ENCODE measurements around the gene RERGL.
"Not testable (repeated sequence)": the region's sequence is repeated elsewhere in the genome, so short reads cannot be mapped to it uniquely, and the experiment has no call there.

The RERGL gene, protein sequence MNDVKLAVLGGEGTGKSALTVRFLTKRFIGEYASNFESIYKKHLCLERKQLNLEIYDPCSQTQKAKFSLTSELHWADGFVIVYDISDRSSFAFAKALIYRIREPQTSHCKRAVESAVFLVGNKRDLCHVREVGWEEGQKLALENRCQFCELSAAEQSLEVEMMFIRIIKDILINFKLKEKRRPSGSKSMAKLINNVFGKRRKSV

GRCh38 chr12:18090093-18090492, at the start of gene RERGL:
RERGL (minus strand) TSS chr12:18090193; CDS start chr12:18090140, 53 bp downstream.
- DNase-seq (ENCODE audit: low read depth, low spot score) = no peak

- no peak for DNase-seq (ENCODE audit: low read depth, low spot score)
Measured at GRCh38 chr12:18139254-18139653, 49.3 kb upstream of the RERGL start.

DNA sequence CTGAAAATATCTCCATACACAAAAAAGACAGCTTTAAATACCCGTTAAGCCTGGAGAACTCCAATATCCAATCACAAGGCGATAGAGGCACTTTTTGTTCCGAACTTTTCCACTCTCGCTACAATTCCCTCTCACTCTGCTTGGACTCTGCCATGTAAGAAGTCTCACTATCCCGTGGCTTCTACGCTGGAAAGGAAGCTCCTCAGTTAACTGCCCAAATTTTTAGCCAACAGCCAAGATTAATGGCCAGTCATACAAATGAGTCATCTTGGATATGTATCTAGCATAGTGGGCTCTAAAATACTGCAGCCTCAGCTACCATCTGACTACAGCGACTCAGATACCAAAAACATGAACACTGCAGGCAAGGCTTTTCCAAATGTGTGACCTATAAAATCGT, 45.5 kb upstream of the RERGL start:
- no peak for DNase-seq (ENCODE audit: low read depth, low spot score)

- DNase-seq (ENCODE audit: low read depth, low spot score) = no peak
Measured at GRCh38 chr12:18135086-18135485, 45.1 kb upstream of the RERGL start.

DNA sequence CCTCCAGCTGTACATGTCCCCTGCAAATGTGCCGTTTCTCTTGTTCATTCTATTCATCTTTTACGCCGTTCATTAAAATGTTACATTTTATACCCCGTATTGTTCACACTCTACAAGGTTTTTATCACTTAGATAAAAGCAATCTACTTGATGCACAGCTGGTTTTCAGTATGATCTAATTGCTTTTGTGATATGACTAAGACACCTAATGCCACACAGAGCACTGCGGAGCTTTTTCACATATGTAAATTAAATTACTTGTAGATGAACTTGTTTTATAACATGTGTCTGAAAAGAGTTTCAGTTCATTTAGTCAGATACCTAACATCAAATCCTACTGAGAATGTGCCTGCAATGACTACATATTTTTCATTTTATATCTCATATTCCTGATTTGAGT, 40.9 kb upstream of the RERGL start:
- no peak for DNase-seq (ENCODE audit: low read depth, low spot score)

- DNase-seq (ENCODE audit: low read depth, low spot score) = no peak
Measured at GRCh38 chr12:18123707-18124106, 33.7 kb upstream of the RERGL start.

DNA sequence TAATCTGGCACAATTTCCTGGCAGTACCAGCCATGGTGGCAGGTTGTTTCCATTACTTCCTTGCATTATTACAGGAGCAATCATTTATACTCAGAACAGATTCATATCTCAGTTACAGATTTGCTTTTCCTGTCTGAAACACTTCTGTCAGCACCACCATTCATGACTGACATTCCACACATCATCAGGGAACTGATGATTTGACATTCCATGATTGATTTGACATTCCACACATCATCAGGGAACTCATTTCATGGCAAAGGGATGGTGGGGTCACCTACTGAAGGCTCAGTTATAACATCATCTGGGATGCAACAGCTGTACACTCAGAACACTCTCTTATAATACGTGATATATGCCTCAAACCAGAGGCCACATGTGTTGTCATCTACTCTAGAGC, 30.9 kb upstream of the RERGL start:
- DNase-seq (ENCODE audit: low read depth, low spot score) = no peak

GRCh38 chr12:18108611-18109010, 18.6 kb upstream of the RERGL start:
- DNase-seq (ENCODE audit: low read depth, low spot score) = no peak

DNA sequence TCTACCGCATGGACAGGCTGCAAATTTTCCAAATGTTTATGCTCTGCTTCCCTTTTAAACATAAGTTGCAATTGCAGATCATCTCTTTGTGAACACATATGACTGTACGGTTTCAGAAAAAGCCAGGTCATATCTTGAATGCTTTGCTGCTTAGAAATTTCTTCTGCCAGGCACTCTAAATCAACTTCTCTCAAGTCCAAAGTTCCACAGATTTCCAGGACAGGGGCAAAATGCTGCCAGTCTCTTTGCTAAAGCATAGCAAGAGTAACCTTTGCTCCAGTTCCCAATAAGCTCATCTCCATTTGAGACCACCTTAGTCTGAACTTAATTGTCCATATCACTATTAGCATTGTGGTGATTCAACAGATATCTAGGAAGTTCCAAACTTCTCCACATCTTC, 13.6 kb upstream of the RERGL start:
- no peak for DNase-seq (ENCODE audit: low read depth, low spot score)

GRCh38 chr12:18101043-18101442, 11.1 kb upstream of the RERGL start:
- DNase-seq (ENCODE audit: low read depth, low spot score) = no peak

GRCh38 chr12:18084080-18084479, 5.9 kb downstream of the RERGL start:
- DNase-seq (ENCODE audit: low read depth, low spot score) = no peak

DNA sequence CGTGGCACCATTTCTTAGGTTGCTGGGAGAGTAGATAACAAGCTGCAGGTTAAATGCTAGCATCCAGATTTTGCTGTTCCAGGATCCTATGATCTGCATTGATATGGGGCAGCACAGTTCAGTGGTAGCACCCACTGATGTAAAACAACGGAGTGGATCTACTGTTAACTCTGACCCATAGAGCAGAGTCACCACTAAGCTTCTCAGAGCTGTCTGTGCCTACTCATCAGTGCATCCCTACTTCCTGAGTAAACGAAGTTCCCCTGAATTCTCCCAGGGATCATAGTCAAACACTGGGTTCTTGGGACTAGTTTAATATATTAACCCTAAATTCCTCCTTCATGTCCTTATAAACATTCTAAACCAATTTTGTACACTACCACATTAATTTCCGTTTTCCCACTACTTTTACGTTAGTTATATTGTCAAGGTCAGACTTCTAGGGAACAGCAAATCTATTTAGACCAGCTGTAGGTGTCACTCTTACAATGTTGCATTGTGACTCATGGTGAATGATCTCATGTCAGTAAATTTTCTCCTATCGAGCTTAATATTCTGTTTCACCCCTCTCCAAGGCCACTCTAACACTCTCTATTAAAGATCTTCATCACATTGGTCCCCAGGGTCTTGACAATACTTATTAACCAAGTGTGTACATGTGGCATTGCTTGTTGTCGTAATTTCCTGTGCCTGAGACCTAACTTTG, 10.3 kb downstream of the RERGL start:
- DNase-seq (ENCODE audit: low read depth, low spot score) = no peak

DNA sequence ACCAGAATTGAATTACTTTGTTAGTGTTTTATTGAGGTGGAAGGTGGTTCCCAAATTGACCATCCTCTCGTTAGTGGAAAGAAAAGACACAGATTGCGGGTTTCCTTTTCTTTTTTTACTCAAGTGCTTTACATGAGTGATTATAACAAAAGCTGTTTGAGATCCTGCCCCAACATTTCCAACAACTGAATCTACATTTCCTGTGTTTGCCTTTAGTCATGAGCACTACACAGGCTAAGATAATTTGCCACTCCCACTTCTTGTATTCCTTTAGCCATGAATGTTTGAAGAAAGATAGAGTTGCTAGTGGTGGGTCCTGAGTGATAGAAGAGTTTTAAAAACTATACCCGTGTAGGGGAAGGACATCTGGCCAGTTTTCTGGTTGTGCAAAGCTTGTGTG, 16.0 kb downstream of the RERGL start:
- no peak for DNase-seq (ENCODE audit: low read depth, low spot score)

GRCh38 chr12:18072723-18073122, 17.3 kb downstream of the RERGL start:
- no peak for DNase-seq (ENCODE audit: low read depth, low spot score)

- DNase-seq (ENCODE audit: low read depth, low spot score) = no peak
Measured at GRCh38 chr12:18071336-18071735, 18.7 kb downstream of the RERGL start.

GRCh38 chr12:18068355-18068754, 21.6 kb downstream of the RERGL start:
- DNase-seq (ENCODE audit: low read depth, low spot score) = no peak

DNA sequence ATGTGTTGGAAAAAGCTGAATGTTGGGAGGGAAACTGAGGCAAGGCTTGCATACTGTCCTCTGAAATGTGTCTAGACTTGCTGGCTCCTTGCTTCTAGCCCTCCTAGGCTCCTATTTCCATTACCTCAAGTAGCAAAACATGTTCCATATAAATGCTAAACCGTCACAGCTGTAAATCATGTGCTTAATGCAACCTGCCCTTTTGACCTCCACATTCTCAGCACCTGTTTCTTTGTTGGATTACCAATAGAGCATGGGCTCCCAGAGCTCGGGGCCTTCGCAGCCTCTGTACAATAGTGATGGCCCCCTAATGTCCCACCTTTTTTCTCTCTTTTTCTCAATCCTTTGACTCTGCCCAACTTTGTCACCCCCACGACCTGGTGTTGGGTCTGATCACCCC, 23.3 kb downstream of the RERGL start:
- DNase-seq (ENCODE audit: low read depth, low spot score) = no peak

DNA sequence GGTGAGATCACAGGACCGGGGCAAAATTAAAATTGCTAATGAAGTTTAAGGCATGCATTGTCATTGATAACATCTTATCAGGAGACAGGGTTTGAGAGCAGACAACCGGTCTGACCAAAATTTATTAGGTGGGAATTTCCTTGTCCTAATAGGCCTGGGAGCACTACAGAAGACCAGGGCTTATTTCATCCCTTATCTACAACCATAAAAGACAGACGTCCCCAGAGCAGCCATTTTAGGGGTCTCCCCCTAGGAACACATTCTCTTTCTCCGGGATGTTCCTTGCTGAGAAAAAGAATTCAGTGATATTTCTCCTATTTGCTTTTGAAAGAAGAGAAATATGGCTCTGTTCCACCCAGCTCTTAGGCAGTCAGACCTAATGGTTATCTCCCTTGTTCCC, 27.1 kb downstream of the RERGL start:
- DNase-seq (ENCODE audit: low read depth, low spot score) = not testable (repeated sequence)

- no peak for DNase-seq (ENCODE audit: low read depth, low spot score)
Measured at GRCh38 chr12:18057051-18057450, 32.9 kb downstream of the RERGL start.

DNA sequence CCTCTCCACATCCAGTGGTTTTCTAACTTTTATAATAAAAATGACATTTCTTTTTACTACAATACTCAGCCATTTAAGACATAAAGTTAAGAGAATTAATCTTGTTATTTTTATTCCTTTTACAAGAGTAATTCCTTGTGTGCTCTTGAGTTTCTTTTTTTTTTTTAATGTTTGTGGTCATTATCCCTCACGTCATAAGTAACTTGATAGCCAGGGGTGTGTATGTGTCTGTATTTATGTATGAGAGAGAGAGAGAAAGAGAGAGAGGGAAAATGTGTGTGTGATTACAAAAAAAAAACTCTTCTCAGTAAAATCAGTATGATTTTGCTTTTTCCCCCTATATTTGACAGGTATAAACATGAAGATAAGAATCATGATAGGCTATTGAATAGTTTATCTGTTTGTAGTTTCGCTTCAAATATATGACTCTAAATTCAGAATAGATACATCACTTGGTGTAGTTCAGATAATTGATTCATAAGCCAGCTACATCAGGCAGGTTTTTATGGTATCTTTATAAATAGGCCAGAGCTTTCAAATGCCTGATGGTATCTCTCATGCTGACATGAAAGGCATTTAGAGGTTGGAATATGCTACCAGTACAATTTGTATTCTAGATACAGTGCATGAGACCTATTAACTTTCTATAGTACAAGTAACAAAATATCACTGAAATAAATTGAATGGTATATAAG, 34.9 kb downstream of the RERGL start:
- no peak for DNase-seq (ENCODE audit: low read depth, low spot score)

DNA sequence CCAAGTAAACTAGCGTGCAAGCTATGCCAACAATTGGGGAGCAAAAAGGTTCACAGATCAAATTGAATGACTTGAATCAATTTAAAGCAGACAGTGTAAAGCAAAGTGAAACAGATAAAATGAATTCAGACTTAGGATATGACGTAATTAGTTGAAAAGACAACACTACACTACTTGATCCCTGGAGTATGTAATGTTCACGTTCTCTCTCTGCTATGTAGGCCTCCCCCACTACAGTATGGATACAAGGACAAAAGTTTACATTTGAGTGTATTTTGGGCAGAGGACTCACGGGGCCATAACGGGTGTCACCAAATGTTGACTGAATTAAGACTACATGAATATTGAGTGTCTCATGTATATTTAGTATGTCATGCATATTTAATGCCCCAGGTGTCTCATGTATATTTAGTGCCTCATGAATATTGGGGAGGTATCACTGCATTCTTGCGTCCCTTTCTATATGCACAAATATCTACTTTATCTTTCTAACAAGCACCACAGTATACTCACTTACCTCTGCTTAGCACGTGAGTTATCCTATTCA, 44.5 kb downstream of the RERGL start:
- DNase-seq (ENCODE audit: low read depth, low spot score) = no peak

- DNase-seq (ENCODE audit: low read depth, low spot score) = not testable (repeated sequence)
Measured at GRCh38 chr12:18040060-18040742, 49.8 kb downstream of the RERGL start.
